Measurements from ENCODE around the gene AKAP13.

The AKAP13 gene

DNA sequence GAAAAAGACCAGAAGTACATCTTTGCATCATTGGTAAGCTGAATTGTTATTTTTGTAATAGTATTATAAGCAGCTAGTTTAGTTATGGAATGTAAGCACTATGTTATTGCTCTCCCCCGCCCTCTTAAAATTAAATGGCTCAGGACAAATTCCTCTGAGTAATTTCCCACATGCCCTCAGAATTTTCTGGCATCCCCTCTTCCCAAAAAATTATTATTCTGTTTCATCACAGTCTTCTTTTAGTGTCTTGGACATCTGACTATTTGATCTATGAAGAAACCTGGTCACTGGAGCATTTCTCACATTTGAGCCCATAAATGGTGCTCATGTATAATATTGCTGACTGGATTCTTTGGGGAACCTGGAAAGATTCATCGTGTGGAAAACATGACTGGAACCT is 346.1 kb downstream of the AKAP13 start:
- H3K4me3 ChIP-seq (ENCODE audit: low read depth, low read length), result no peak overlapping the region
- TF ChIP-seq MYC (IDR thresholded peaks at IDR 0.05; ENCODE audit: low read depth, low read length) (no peak), POLR2A (IDR thresholded peaks at IDR 0.05; ENCODE audit: extremely low read depth, insufficient read length) (no peak)
- TF ChIP-seq, protein P1, sequence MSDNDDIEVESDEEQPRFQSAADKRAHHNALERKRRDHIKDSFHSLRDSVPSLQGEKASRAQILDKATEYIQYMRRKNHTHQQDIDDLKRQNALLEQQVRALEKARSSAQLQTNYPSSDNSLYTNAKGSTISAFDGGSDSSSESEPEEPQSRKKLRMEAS (IDR thresholded peaks at IDR 0.05; ENCODE audit: low read depth, low read length), result no peak
- TF ChIP-seq, protein P2, sequence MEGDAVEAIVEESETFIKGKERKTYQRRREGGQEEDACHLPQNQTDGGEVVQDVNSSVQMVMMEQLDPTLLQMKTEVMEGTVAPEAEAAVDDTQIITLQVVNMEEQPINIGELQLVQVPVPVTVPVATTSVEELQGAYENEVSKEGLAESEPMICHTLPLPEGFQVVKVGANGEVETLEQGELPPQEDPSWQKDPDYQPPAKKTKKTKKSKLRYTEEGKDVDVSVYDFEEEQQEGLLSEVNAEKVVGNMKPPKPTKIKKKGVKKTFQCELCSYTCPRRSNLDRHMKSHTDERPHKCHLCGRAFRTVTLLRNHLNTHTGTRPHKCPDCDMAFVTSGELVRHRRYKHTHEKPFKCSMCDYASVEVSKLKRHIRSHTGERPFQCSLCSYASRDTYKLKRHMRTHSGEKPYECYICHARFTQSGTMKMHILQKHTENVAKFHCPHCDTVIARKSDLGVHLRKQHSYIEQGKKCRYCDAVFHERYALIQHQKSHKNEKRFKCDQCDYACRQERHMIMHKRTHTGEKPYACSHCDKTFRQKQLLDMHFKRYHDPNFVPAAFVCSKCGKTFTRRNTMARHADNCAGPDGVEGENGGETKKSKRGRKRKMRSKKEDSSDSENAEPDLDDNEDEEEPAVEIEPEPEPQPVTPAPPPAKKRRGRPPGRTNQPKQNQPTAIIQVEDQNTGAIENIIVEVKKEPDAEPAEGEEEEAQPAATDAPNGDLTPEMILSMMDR (IDR thresholded peaks at IDR 0.05; ENCODE audit: low read depth, low read length), result no peak
- no peak for DNase-seq (ENCODE audit: low read depth)

DNA sequence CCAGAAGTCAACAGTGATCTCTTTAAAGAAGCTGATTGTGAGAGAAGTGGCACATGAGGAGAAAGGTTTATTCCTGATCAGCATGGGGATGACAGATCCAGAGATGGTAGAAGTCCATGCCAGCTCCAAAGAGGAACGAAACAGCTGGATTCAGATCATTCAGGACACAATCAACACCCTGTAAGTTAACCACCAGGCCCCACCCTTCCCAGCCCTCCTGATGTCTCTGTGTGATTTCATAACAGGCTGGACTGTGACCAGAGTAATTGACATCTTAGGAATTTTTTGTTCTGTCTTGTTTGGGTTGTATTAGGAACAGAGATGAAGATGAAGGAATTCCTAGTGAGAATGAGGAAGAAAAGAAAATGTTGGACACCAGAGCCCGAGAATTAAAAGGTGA is 346.7 kb downstream of the AKAP13 start:
- no peak overlapping the region for H3K4me3 ChIP-seq (ENCODE audit: low read depth, low read length)
- no peak for DNase-seq (ENCODE audit: low read depth)
- TF ChIP-seq MYC (IDR thresholded peaks at IDR 0.05; ENCODE audit: low read depth, low read length), result no peak
- TF ChIP-seq, protein P2 (IDR thresholded peaks at IDR 0.05; ENCODE audit: low read depth, low read length), result no peak
- TF ChIP-seq POLR2A (IDR thresholded peaks at IDR 0.05; ENCODE audit: extremely low read depth, insufficient read length), result no peak
- TF ChIP-seq, protein P1 (IDR thresholded peaks at IDR 0.05; ENCODE audit: low read depth, low read length), result no peak

DNA sequence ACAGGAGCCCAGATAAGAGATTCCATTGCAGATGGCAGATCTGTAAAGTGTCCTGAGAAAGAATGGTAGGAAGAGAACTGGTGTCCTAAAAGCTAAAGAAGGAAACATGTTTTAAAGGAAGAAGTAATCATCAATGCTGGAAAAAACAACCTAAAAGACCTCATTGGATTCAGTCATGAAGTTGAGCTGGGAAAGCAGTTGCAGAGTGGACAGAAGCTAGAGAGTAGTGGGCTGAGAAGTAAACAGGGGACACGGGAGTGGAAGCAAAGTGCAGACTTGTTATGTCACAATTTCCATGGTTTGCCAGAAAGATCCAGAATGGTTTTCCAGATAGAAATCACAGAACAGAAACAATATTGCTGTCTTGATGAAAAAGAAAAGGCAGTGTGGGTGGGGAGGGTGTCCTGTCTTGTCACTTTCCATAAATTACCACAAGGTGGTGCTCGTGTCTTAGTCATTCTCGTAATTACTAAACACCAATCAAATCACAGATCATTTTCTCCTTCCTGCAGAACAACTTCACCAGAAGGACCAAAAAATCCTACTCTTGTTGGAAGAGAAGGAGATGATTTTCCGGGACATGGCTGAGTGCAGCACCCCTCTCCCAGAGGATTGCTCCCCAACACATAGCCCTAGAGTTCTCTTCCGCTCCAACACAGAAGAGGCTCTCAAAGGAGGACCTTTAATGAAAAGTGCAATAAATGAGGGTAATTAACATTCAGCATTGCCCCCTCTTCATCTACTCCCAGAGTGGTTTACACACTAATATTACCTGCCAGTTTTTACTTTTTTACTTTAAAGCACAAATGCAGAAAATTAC is 349.8 kb downstream of the AKAP13 start:
- no peak overlapping the region for H3K4me3 ChIP-seq (ENCODE audit: low read depth, low read length)
- peak; percentile 77 for DNase-seq (ENCODE audit: low read depth)
- TF ChIP-seq, protein P2 (IDR thresholded peaks at IDR 0.05; ENCODE audit: low read depth, low read length), result peak; percentile 65
- TF ChIP-seq, protein P1 (IDR thresholded peaks at IDR 0.05; ENCODE audit: low read depth, low read length), result no peak

DNA sequence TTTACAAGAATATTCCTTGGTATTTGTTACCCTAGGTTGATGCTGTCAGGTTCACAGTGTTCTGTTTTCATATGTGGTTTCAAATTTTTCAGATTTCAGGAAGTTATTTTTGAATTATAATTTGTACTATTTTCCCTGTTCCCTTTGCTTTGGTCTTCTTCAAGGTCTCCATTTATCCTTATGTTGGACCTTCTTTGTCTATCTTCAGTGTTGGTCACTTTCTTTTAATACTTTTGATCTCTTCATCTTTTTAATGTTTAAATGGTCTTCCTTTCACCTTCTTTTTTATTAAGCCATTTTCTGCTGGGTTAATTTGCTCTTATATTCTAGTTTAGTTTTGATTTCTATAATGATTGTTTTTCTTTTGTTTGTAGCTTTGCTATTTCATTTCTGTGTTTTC is 353.0 kb downstream of the AKAP13 start:
- H3K4me3 ChIP-seq (ENCODE audit: low read depth, low read length), result no peak overlapping the region
- TF ChIP-seq POLR2A (IDR thresholded peaks at IDR 0.05; ENCODE audit: extremely low read depth, insufficient read length) (no peak), MYC (IDR thresholded peaks at IDR 0.05; ENCODE audit: low read depth, low read length) (no peak)
- TF ChIP-seq, protein P1 (IDR thresholded peaks at IDR 0.05; ENCODE audit: low read depth, low read length), result no peak
- TF ChIP-seq, protein P2 (IDR thresholded peaks at IDR 0.05; ENCODE audit: low read depth, low read length), result no peak
- DNase-seq (ENCODE audit: low read depth), result no peak

DNA sequence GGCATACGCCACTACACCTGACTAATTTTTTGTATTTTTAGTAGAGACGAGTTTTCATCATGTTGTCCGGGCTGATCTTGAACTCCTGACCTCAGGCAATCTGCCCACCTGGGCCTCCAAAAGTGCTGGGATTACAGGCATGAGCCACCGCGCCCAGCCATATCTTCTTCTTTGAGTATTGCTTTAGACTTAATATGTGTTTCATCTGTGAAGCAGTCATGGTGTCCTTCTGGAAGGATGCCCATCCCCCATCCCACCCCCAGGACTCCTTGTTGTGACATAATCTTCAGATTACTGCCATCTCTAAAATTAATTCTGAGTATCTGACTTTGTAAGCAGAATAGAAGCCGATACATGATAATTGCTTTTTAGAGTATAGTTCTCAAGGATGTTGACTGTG is 356.7 kb downstream of the AKAP13 start:
- no peak overlapping the region for H3K4me3 ChIP-seq (ENCODE audit: low read depth, low read length)
- TF ChIP-seq, protein P2 (IDR thresholded peaks at IDR 0.05; ENCODE audit: low read depth, low read length), result no peak
- TF ChIP-seq, protein P1 (IDR thresholded peaks at IDR 0.05; ENCODE audit: low read depth, low read length), result no peak
- no peak for TF ChIP-seq MYC (IDR thresholded peaks at IDR 0.05; ENCODE audit: low read depth, low read length)
- no peak for TF ChIP-seq POLR2A (IDR thresholded peaks at IDR 0.05; ENCODE audit: extremely low read depth, insufficient read length)
- DNase-seq (ENCODE audit: low read depth), result no peak

All from NB4 (cell line).